Ascending aorta (tissue), 2 donors: ENCODE data around the gene PADI2. TPM values are rescaled to one million over a fixed set of nuclear protein-coding genes. Genes with fewer than 3 reads are reported as not detected.
A peak's percentile ranks its signal among the peaks of the same experiment; 100 is the strongest.

Experiments used
- DNase-seq, 2 donors: peaks; one replicate each; pipeline ENCODE4 v3.0.0-alpha.2; 2019; ENCODE audit warnings: low spot score in 2 of 2
- H3K27ac ChIP-seq, 2 donors: fragments of 200-600 bp; sonication (generic); one replicate each; pipeline ENCODE4 v1.5.1; 2016 to 2017; ENCODE audit warnings: mild to moderate bottlenecking in 1 of 2
- H3K27me3 ChIP-seq: fragments of 200-600 bp; sonication (generic); one replicate; pipeline ENCODE4 v1.5.1; 2017
- H3K36me3 ChIP-seq, 2 donors: fragments of 200-600 bp; sonication (generic); one replicate each; pipeline ENCODE4 v1.5.1; 2016
- H3K4me1 ChIP-seq, 2 donors: fragments of 200-600 bp; sonication (generic); one replicate each; pipeline ENCODE4 v1.5.1; 2016 to 2017; ENCODE audit warnings: mild to moderate bottlenecking in 1 of 2
- H3K4me3 ChIP-seq, 2 donors: fragments of 200-600 bp; sonication (generic); one replicate each; pipeline ENCODE4 v1.5.1; 2016 to 2017; ENCODE audit warnings: mild to moderate bottlenecking in 1 of 2
- H3K9me3 ChIP-seq, 2 donors: fragments of 200-600 bp; sonication (generic); one replicate each; pipeline ENCODE4 v1.5.1; 2016
- CTCF ChIP-seq, 3 experiments: fragments of 200-600 bp in 2 of 3; fragments of 450-650 bp in 1 of 3; sonication (generic) in 2 of 3; IDR thresholded peaks; one replicate each; pipeline ENCODE4 v1.5.1; 2016 to 2019; ENCODE audit warnings: antibody characterized with exemption in 3 of 3, mild to moderate bottlenecking in 1 of 3, moderate library complexity in 1 of 3
- intact Hi-C: fragments of 100-400 bp; cut with DNase I; formaldehyde crosslinking; loops from one replicate; pipeline ENCODE4 v1.15.1; 2023
- total RNA-seq: library from RNA; depleted of rRNA; stranded (reverse); fragments of >200 nt; gene quantifications from one replicate; pipeline ENCODE4 v1.1.0, GENCODE V29; 2016

Gene PADI2
- total RNA-seq, 1 donor from 2014 or later = 0.21 TPM

- no peak for TF ChIP-seq CTCF (IDR thresholded peaks at IDR 0.05)
- no peak overlapping the region for H3K27ac ChIP-seq
- H3K4me3 ChIP-seq = no peak overlapping the region
- no peaks in the 10 kb centered on the region for H3K9me3 ChIP-seq
- no peaks in the 10 kb centered on the region for H3K27me3 ChIP-seq
- intact Hi-C loops = no loop called here
- peaks cover 47 to 51% of the 10 kb centered on the region in 2 donors for H3K36me3 ChIP-seq
- no peak for DNase-seq
- H3K4me1 ChIP-seq = peaks cover 0 to 5% of the 10 kb centered on the region in 2 donors
Observed at GRCh38 chr1:17043676-17044075, 75.6 kb downstream of the PADI2 start.

- no peaks in the 10 kb centered on the region for H3K4me1 ChIP-seq
- no peak for DNase-seq
- no peaks in the 10 kb centered on the region for H3K9me3 ChIP-seq
- H3K27ac ChIP-seq = no peak overlapping the region
- no peaks in the 10 kb centered on the region for H3K27me3 ChIP-seq
- H3K4me3 ChIP-seq = no peak overlapping the region
- intact Hi-C loops = no loop called here
- TF ChIP-seq CTCF (IDR thresholded peaks at IDR 0.05) = no peak
- H3K36me3 ChIP-seq = peaks cover 47 to 69% of the 10 kb centered on the region in 2 donors
Observed at GRCh38 chr1:17040135-17040534, 79.1 kb downstream of the PADI2 start.

GRCh38 chr1:17039522-17039921, 79.7 kb downstream of the PADI2 start:
- DNase-seq = no peak
- Histone ChIP-seq H3K27ac (no peak overlapping the region), H3K9me3 (no peaks in the 10 kb centered on the region), H3K4me3 (no peak overlapping the region), H3K36me3 (peaks cover 43 to 63% of the 10 kb centered on the region in 2 donors), H3K27me3 (no peaks in the 10 kb centered on the region), H3K4me1 (no peaks in the 10 kb centered on the region)
- intact Hi-C loops = no loop called here
- no peak for TF ChIP-seq CTCF (IDR thresholded peaks at IDR 0.05)

- H3K9me3 ChIP-seq = no peaks in the 10 kb centered on the region
- DNase-seq = no peak
- H3K4me3 ChIP-seq = no peak overlapping the region
- TF ChIP-seq CTCF (IDR thresholded peaks at IDR 0.05) = no peak
- peaks cover 20 to 53% of the 10 kb centered on the region in 2 donors for H3K36me3 ChIP-seq
- H3K27me3 ChIP-seq = no peaks in the 10 kb centered on the region
- intact Hi-C loops = no loop called here
- H3K4me1 ChIP-seq = no peaks in the 10 kb centered on the region
- no peak overlapping the region for H3K27ac ChIP-seq
Observed at GRCh38 chr1:17033481-17033880, 85.8 kb downstream of the PADI2 start.

GRCh38 chr1:17032741-17033140, 86.5 kb downstream of the PADI2 start:
- TF ChIP-seq CTCF (IDR thresholded peaks at IDR 0.05) = no peak
- peak in 1 of 2 donors; percentile 7 for DNase-seq
- peaks cover 26 to 53% of the 10 kb centered on the region in 2 donors for H3K36me3 ChIP-seq
- H3K4me3 ChIP-seq = no peak overlapping the region
- intact Hi-C loops = no loop called here
- no peak overlapping the region for H3K27ac ChIP-seq
- H3K27me3 ChIP-seq = no peaks in the 10 kb centered on the region
- no peaks in the 10 kb centered on the region for H3K9me3 ChIP-seq
- H3K4me1 ChIP-seq = no peaks in the 10 kb centered on the region

GRCh38 chr1:17031436-17031835, 87.8 kb downstream of the PADI2 start:
- Histone ChIP-seq H3K27me3 (no peaks in the 10 kb centered on the region), H3K27ac (no peak overlapping the region)
- intact Hi-C loops = no loop called here

More at GRCh38 chr1:17031436-17031835, 87.8 kb downstream of the PADI2 start:
- peaks cover 37 to 56% of the 10 kb centered on the region in 2 donors for H3K36me3 ChIP-seq
- H3K9me3 ChIP-seq = no peaks in the 10 kb centered on the region
- no peak for TF ChIP-seq CTCF (IDR thresholded peaks at IDR 0.05)
- no peaks in the 10 kb centered on the region for H3K4me1 ChIP-seq
- no peak overlapping the region for H3K4me3 ChIP-seq
- no peak for DNase-seq
